ENCODE results near the gene FKBP11.

The FKBP11 gene

DNA sequence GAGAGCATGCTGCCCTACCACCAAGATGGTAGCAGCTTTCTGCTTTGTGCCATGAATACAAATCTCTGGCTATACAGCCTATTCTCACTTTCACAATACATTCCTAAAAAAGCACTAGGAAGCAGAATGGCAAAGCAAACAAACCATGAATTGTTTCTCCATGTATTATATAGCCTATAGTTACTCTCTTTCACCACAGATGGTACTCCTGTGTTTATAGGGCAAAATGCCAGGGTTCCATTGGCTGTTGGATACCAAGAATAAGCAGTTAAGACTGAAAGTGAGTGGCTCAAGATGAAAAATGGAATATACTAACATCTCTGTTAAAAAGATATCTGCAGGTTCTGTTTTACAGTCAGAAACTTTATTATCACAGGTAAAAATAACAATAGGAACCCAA is 20.9 kb upstream of the FKBP11 start:
- Histone ChIP-seq H3K4me3 (ENCODE audit: low read length) (no peak overlapping the region), H3K36me3 (ENCODE audit: insufficient read depth, low read length) (peaks cover 12% of the 10 kb centered on the region), H3K4me1 (ENCODE audit: insufficient read depth, low read length) (peaks cover 9% of the 10 kb centered on the region), H3K27me3 (ENCODE audit: insufficient read depth, low read length) (no peaks in the 10 kb centered on the region), H3K9me3 (ENCODE audit: low read length) (no peaks in the 10 kb centered on the region), H2AFZ (ENCODE audit: low read depth, low read length) (no peak overlapping the region)

- H3K4me3 ChIP-seq (ENCODE audit: low read length): no peak overlapping the region
- no peak overlapping the region for H2AFZ ChIP-seq (ENCODE audit: low read depth, low read length)
- H3K9me3 ChIP-seq (ENCODE audit: low read length): no peaks in the 10 kb centered on the region
- peaks cover 9% of the 10 kb centered on the region for H3K4me1 ChIP-seq (ENCODE audit: insufficient read depth, low read length)
- no peaks in the 10 kb centered on the region for H3K27me3 ChIP-seq (ENCODE audit: insufficient read depth, low read length)
- H3K36me3 ChIP-seq (ENCODE audit: insufficient read depth, low read length): peaks cover 36% of the 10 kb centered on the region
These were observed 17.9 kb upstream of the FKBP11 start for GRCh38 chr12:48943221-48943620.

DNA sequence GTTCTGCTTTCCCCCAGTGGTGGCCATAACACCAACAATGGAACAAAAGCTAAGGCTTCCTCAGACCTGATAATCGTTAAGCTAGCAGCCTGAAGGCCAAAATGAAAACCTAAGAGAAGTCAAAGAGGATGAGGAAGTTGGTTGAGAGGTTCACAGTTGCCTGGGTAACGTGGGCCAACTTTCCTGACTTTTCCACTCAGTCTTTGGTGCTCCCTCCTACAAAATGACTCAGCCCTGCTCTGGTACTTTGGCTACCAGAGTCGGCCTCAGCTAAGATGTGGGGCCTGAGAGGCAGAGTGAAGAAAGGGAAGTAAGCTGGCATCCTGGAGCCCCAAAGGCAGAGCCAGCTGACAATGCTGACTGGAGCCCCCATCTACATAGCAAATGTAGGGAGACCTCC is 14.9 kb upstream of the FKBP11 start:
- H3K27me3 ChIP-seq (ENCODE audit: insufficient read depth, low read length): no peaks in the 10 kb centered on the region
- no peak overlapping the region for H3K4me3 ChIP-seq (ENCODE audit: low read length)
- no peaks in the 10 kb centered on the region for H3K4me1 ChIP-seq (ENCODE audit: insufficient read depth, low read length)
- no peak overlapping the region for H2AFZ ChIP-seq (ENCODE audit: low read depth, low read length)
- no peaks in the 10 kb centered on the region for H3K9me3 ChIP-seq (ENCODE audit: low read length)
- peaks cover 57% of the 10 kb centered on the region for H3K36me3 ChIP-seq (ENCODE audit: insufficient read depth, low read length)

DNA sequence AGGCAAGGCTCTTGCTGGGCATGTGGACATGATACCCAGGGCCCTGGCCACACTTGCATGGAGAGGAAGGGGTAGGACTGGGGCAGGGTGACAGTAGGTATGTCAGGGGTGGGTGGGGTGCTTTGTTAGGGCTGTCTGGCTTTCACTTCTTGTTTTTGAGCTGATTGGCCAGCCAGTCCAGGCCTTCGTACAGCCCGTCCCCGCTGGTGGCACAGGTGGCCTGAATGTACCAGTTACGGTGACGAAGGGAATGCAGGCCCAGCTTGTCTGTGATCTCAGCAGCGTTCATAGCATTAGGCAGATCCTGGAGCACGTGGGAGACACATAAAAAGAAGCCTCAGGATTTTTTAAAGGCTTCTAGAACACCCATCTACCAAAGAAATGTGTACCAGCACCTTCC is 13.5 kb upstream of the FKBP11 start:
- no peak overlapping the region for H3K4me3 ChIP-seq (ENCODE audit: low read length)
- peaks cover 67% of the 10 kb centered on the region for H3K36me3 ChIP-seq (ENCODE audit: insufficient read depth, low read length)
- no peaks in the 10 kb centered on the region for H3K27me3 ChIP-seq (ENCODE audit: insufficient read depth, low read length)
- H3K4me1 ChIP-seq (ENCODE audit: insufficient read depth, low read length): no peaks in the 10 kb centered on the region
- no peaks in the 10 kb centered on the region for H3K9me3 ChIP-seq (ENCODE audit: low read length)
- no peak overlapping the region for H2AFZ ChIP-seq (ENCODE audit: low read depth, low read length)

GRCh38 chr12:48937170-48937569 is 11.9 kb upstream of the FKBP11 start:
- Histone ChIP-seq H3K27me3 (ENCODE audit: insufficient read depth, low read length) (no peaks in the 10 kb centered on the region), H2AFZ (ENCODE audit: low read depth, low read length) (no peak overlapping the region), H3K9me3 (ENCODE audit: low read length) (no peaks in the 10 kb centered on the region), H3K36me3 (ENCODE audit: insufficient read depth, low read length) (peaks cover 78% of the 10 kb centered on the region), H3K4me1 (ENCODE audit: insufficient read depth, low read length) (no peaks in the 10 kb centered on the region), H3K4me3 (ENCODE audit: low read length) (no peak overlapping the region)

DNA sequence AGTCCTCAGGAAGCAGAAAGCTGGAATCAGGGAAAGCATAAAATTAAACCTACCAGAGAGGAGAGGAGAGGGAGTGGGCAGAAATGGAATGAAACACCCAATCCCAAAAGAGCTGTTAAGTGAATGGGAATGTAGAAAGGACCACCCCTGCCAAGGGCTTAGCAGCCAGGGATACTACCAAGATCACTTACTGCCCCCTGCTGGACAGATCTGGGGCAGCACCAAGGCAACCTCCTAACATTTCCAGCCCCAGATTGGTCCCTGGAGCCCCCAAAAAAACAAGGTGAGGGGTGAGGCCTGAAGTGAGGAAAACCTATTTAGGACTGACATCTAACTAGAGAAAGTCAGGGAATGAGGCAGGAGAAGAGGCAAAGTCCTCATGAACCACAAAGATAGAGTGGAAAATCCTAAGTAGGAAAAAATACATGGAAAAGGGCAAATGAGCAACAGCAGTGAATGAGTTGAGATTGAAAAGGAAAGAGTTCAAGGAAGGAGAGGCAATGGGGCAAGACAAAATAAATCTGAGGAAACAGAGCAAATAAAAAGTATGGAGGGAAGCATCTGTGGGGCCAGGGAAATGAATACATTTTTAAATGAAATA is 11.2 kb upstream of the FKBP11 start:
- Histone ChIP-seq H2AFZ (ENCODE audit: low read depth, low read length) (no peak overlapping the region), H3K36me3 (ENCODE audit: insufficient read depth, low read length) (peaks cover 81% of the 10 kb centered on the region), H3K27me3 (ENCODE audit: insufficient read depth, low read length) (no peaks in the 10 kb centered on the region), H3K4me3 (ENCODE audit: low read length) (no peak overlapping the region), H3K9me3 (ENCODE audit: low read length) (no peaks in the 10 kb centered on the region), H3K4me1 (ENCODE audit: insufficient read depth, low read length) (no peaks in the 10 kb centered on the region)

- Histone ChIP-seq H2AFZ (ENCODE audit: low read depth, low read length) (no peak overlapping the region), H3K36me3 (ENCODE audit: insufficient read depth, low read length) (peaks cover 79% of the 10 kb centered on the region), H3K4me3 (ENCODE audit: low read length) (no peak overlapping the region), H3K4me1 (ENCODE audit: insufficient read depth, low read length) (no peaks in the 10 kb centered on the region), H3K27me3 (ENCODE audit: insufficient read depth, low read length) (no peaks in the 10 kb centered on the region), H3K9me3 (ENCODE audit: low read length) (no peaks in the 10 kb centered on the region)
These were observed 9.0 kb upstream of the FKBP11 start for GRCh38 chr12:48934312-48934706.

- no peak overlapping the region for H2AFZ ChIP-seq (ENCODE audit: low read depth, low read length)
- peaks cover 77% of the 10 kb centered on the region for H3K36me3 ChIP-seq (ENCODE audit: insufficient read depth, low read length)
- no peaks in the 10 kb centered on the region for H3K9me3 ChIP-seq (ENCODE audit: low read length)
These were observed 8.5 kb upstream of the FKBP11 start for GRCh38 chr12:48933664-48934311.

GRCh38 chr12:48932878-48933277 is 7.6 kb upstream of the FKBP11 start:
- H3K9me3 ChIP-seq (ENCODE audit: low read length): no peaks in the 10 kb centered on the region
- no peaks in the 10 kb centered on the region for H3K27me3 ChIP-seq (ENCODE audit: insufficient read depth, low read length)
- no peak overlapping the region for H3K4me3 ChIP-seq (ENCODE audit: low read length)
- peaks cover 74% of the 10 kb centered on the region for H3K36me3 ChIP-seq (ENCODE audit: insufficient read depth, low read length)
- no peak overlapping the region for H2AFZ ChIP-seq (ENCODE audit: low read depth, low read length)
- no peaks in the 10 kb centered on the region for H3K4me1 ChIP-seq (ENCODE audit: insufficient read depth, low read length)

More at GRCh38 chr12:48933664-48934311, 8.5 kb upstream of the FKBP11 start:
- Histone ChIP-seq H3K27me3 (ENCODE audit: insufficient read depth, low read length) (no peaks in the 10 kb centered on the region), H3K4me1 (ENCODE audit: insufficient read depth, low read length) (no peaks in the 10 kb centered on the region), H3K4me3 (ENCODE audit: low read length) (no peak overlapping the region)

DNA sequence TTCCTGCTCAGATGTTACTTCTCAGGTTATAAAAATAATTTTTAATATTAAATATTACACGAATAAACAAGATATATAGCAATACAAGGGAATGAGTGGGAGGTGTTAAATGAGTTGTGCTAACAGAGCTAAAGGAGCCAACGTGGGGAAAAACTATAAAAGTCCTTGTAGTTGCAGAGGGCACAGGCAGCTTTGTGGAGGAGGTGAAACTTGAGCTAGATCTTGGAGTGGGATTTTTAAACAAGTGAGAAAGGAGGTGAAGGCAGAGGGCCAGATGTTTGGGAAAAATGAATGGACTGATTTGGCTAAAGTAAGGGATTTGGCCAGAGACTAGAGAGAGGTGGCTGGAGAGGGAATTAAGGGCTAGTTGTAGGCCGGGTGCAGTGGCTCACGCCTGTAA is 5.2 kb upstream of the FKBP11 start:
- Histone ChIP-seq H3K4me1 (ENCODE audit: insufficient read depth, low read length) (no peaks in the 10 kb centered on the region), H3K27me3 (ENCODE audit: insufficient read depth, low read length) (no peaks in the 10 kb centered on the region), H3K9me3 (ENCODE audit: low read length) (peaks cover 2% of the 10 kb centered on the region), H3K4me3 (ENCODE audit: low read length) (no peak overlapping the region), H3K36me3 (ENCODE audit: insufficient read depth, low read length) (peaks cover 75% of the 10 kb centered on the region), H2AFZ (ENCODE audit: low read depth, low read length) (no peak overlapping the region)

DNA sequence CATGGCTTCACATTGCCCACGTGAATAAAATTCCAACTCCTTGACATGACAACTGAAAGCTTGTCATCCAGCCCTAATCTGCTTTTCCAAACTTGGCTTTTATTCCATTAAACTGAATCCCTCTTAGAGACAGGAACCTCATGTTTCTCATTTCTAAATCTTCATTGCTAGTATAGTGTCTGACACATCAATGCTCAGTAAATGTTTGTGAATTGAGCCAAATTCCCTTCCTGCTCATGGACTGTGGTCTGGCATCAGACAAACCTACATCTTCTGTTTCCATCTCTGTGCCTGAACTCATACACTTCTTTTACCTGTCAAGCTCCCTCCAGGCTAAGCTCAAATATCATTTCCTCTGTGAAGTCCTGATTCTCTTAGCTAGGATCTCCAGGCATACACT is 4.3 kb upstream of the FKBP11 start:
- Histone ChIP-seq H3K4me1 (ENCODE audit: insufficient read depth, low read length) (no peaks in the 10 kb centered on the region), H3K27me3 (ENCODE audit: insufficient read depth, low read length) (no peaks in the 10 kb centered on the region), H3K36me3 (ENCODE audit: insufficient read depth, low read length) (peaks cover 77% of the 10 kb centered on the region), H3K9me3 (ENCODE audit: low read length) (peaks cover 2% of the 10 kb centered on the region), H2AFZ (ENCODE audit: low read depth, low read length) (no peak overlapping the region), H3K4me3 (ENCODE audit: low read length) (no peak overlapping the region)

DNA sequence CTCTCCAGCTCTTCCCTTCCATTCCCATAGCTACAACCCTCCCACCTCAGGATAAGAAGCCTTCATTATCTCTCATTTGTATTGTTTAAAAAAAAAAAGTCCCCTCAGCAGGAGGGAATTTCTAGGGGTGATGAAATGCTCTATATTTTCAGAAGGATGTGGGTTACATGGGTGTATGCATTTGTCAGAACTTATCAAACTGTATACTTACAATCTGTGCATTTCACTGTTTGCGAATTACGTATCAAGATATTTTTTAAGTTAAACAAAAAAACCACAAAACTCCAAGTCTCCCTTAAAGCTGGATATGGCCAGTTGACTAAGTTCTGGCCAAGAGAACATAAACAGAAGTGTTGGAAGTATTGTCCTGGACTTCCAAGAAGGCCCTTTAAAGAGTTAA is 2.0 kb upstream of the FKBP11 start:
- Histone ChIP-seq H3K9me3 (ENCODE audit: low read length) (peaks cover 2% of the 10 kb centered on the region), H3K4me1 (ENCODE audit: insufficient read depth, low read length) (no peaks in the 10 kb centered on the region), H3K27me3 (ENCODE audit: insufficient read depth, low read length) (no peaks in the 10 kb centered on the region), H2AFZ (ENCODE audit: low read depth, low read length) (no peak overlapping the region), H3K36me3 (ENCODE audit: insufficient read depth, low read length) (peaks cover 76% of the 10 kb centered on the region), H3K4me3 (ENCODE audit: low read length) (no peak overlapping the region)

GRCh38 chr12:48924617-48925303 is 532 bp downstream of the FKBP11 start:
- peaks cover 2% of the 10 kb centered on the region for H3K9me3 ChIP-seq (ENCODE audit: low read length)
- no peak overlapping the region for H2AFZ ChIP-seq (ENCODE audit: low read depth, low read length)
- no peaks in the 10 kb centered on the region for H3K27me3 ChIP-seq (ENCODE audit: insufficient read depth, low read length)
- no peaks in the 10 kb centered on the region for H3K4me1 ChIP-seq (ENCODE audit: insufficient read depth, low read length)
- no peak overlapping the region for H3K4me3 ChIP-seq (ENCODE audit: low read length)
- peaks cover 72% of the 10 kb centered on the region for H3K36me3 ChIP-seq (ENCODE audit: insufficient read depth, low read length)
